HepG2 (cell line): ENCODE measurements around the gene GFOD1. TPM values are rescaled to one million over a fixed set of nuclear protein-coding genes. Genes with fewer than 3 reads are reported as not detected.

Experiments used
- BCL6 ChIP-seq: IDR thresholded peaks from 2 replicates; pipeline ENCODE4 v1.6.1; 2016; ENCODE audit warnings: missing genetic modification reagents, missing compliant biosample characterization
- CSRNP2 ChIP-seq: sonication (generic); formaldehyde crosslinking; conservative IDR thresholded peaks from 2 replicates; pipeline ENCODE4 v1.8.0; 2022; ENCODE audit warnings: low read depth, missing genetic modification reagents
- DNMT1 ChIP-seq: sonication (generic); formaldehyde crosslinking; IDR thresholded peaks from 2 replicates; pipeline ENCODE4 v1.5.1; 2020; ENCODE audit warnings: mild to moderate bottlenecking, missing genetic modification reagents
- FOSL2 ChIP-seq: sonication (generic); formaldehyde crosslinking; IDR thresholded peaks from 2 replicates; pipeline ENCODE4 v1.4.0; 2020; ENCODE audit warnings: missing genetic modification reagents
- GPN1 ChIP-seq: sonication (generic); formaldehyde crosslinking; IDR thresholded peaks from 2 replicates; pipeline ENCODE4 v1.5.1; 2020; ENCODE audit warnings: missing genetic modification reagents, borderline replicate concordance
- HMGXB4 ChIP-seq, 2 experiments: sonication (generic) in 1 of 2; formaldehyde crosslinking in 1 of 2; IDR thresholded peaks; 2 replicates each; pipeline versions ENCODE4 v1.4.0 to v1.6.1; 2018 to 2020; ENCODE audit warnings: missing genetic modification reagents in 2 of 2, borderline replicate concordance in 1 of 2, low read depth in 1 of 2, mild to moderate bottlenecking in 1 of 2, missing biosample characterization in 1 of 2
- KDM4B ChIP-seq: sonication (generic); formaldehyde crosslinking; IDR thresholded peaks from 2 replicates; pipeline ENCODE4 v1.4.0; 2020; ENCODE audit warnings: missing genetic modification reagents
- LBX2 ChIP-seq: sonication (generic); formaldehyde crosslinking; IDR thresholded peaks from 2 replicates; pipeline ENCODE4 v1.5.0; 2020; ENCODE audit warnings: missing genetic modification reagents, mild to moderate bottlenecking, borderline replicate concordance
- MAX ChIP-seq: IDR thresholded peaks from 2 replicates; pipeline ENCODE4 v1.6.1; 2012; ENCODE audit warnings: inconsistent platforms
- MYPOP ChIP-seq: sonication (generic); formaldehyde crosslinking; IDR thresholded peaks from 2 replicates; pipeline ENCODE4 v1.8.1; 2023; ENCODE audit warnings: mild to moderate bottlenecking, moderate library complexity, missing genetic modification reagents
- NCOR1 ChIP-seq: fragments of 200-600 bp; sonication (generic); IDR thresholded peaks from 2 replicates; pipeline ENCODE4 v1.7.0; 2017; ENCODE audit warnings: antibody characterized with exemption, low read length, borderline replicate concordance
- SMYD3 ChIP-seq: sonication (generic); formaldehyde crosslinking; IDR thresholded peaks from 2 replicates; pipeline ENCODE4 v1.8.1; 2023; ENCODE audit warnings: mild to moderate bottlenecking, missing genetic modification reagents
- TGIF2 ChIP-seq: IDR thresholded peaks from 2 replicates; pipeline ENCODE4 v1.6.1; 2016; ENCODE audit warnings: control low read depth, missing compliant biosample characterization
- ZNF276 ChIP-seq: sonication (generic); formaldehyde crosslinking; IDR thresholded peaks from 2 replicates; pipeline ENCODE4 v1.4.0; 2020; ENCODE audit warnings: mild to moderate bottlenecking, low read depth, missing genetic modification reagents
- ZNF281 ChIP-seq: sonication (generic); formaldehyde crosslinking; IDR thresholded peaks from 2 replicates; pipeline ENCODE4 v1.4.0; 2020; ENCODE audit warnings: missing genetic modification reagents, borderline replicate concordance
- ZNF501 ChIP-seq: sonication (generic); formaldehyde crosslinking; IDR thresholded peaks from 2 replicates; pipeline ENCODE4 v1.5.1; 2020; ENCODE audit warnings: mild to moderate bottlenecking, moderate library complexity, missing genetic modification reagents
- ZNF800 ChIP-seq: sonication (generic); formaldehyde crosslinking; IDR thresholded peaks from 2 replicates; pipeline ENCODE4 v1.4.0; 2020; ENCODE audit warnings: missing genetic modification reagents
- polyA plus RNA-seq, 8 experiments: library from polyadenylated mRNA; depleted of rRNA in 3 of 8; stranded (reverse) in 7 of 8; unstranded in 1 of 8; fragments of >200 nt; fragmentation: Illumina TruSeq in 4 of 8; extraction: Trizol in 4 of 8; gene quantifications; 2 replicates each; pipeline versions ENCODE4 v1.2.1 to v1.2.3, GENCODE V29; 2011 to 2016; ENCODE audit warnings: low read depth in 4 of 8, missing spikeins in 1 of 8, mixed read lengths in 1 of 8; ENCODE audit not compliant: insufficient read depth in 1 of 8
- total RNA-seq, 5 experiments: library from RNA; depleted of rRNA; stranded (reverse); fragments of >200 nt; fragmentation: Illumina TruSeq; extraction: Trizol; gene quantifications; 2 replicates each; pipeline ENCODE4 v1.2.3, GENCODE V29; 2016; ENCODE audit warnings: low read depth in 1 of 5

The GFOD1 gene
- total and polyA plus RNA-seq, 2 of the 13 experiments (the other 11 are each of a cell fraction or from before 2014, with no cell fraction given) = 1.9 to 6.4 TPM

GRCh38 chr6:13486679-13487121, 700 bp downstream of the GFOD1 start (continued):
- TF ChIP-seq LBX2 (CRISPR knock-in tag) (no peak), KDM4B (CRISPR knock-in tag) (no peak), DNMT1 (CRISPR knock-in tag) (0 out of 2 replicates have a peak, but pooled peaks have one; percentile 11), BCL6 (CRISPR knock-in tag) (no peak), ZNF281 (CRISPR knock-in tag) (no peak), SMYD3 (CRISPR knock-in tag) (no peak), FOSL2 (CRISPR knock-in tag) (no peak), ZNF800 (peak; percentile 100; the same call in 1 of the 2 replicates), NCOR1 (no peak), GPN1 (CRISPR knock-in tag) (0 out of 2 replicates have a peak, but pooled peaks have one; percentile 25), MAX (peak; percentile 46; the same call in 1 of the 2 replicates), HMGXB4 (CRISPR knock-in tag; IDR thresholded peaks at IDR 0.05; ENCODE audit: borderline replicate concordance in 1 of 2, low read depth in 1 of 2) (no peak), MYPOP (peak; percentile 72; the same call in 1 of the 2 replicates), CSRNP2 (CRISPR knock-in tag) (no peak), TGIF2 (CRISPR knock-in tag) (0 out of 2 replicates have a peak, but pooled peaks have one; percentile 45), ZNF501 (CRISPR knock-in tag) (no peak), ZNF276 (CRISPR knock-in tag) (0 out of 2 replicates have a peak, but pooled peaks have one; percentile 55)
